LNCAP (cell line): ENCODE data around the gene SLC25A26.

Experiments
- CTCF ChIP-seq: fragments of 450-650 bp; IDR thresholded peaks from 2 replicates; pipeline ENCODE4 v1.5.1; 2017; ENCODE audit warnings: mild to moderate bottlenecking

SLC25A26 gene

GRCh38 chr3:66261355-66261754 lies 40.6 kb downstream of the SLC25A26 start:
- no peak for TF ChIP-seq CTCF

- no peak for TF ChIP-seq CTCF
These were observed 44.8 kb downstream of the SLC25A26 start for GRCh38 chr3:66265649-66266048.

GRCh38 chr3:66266551-66266950 lies 45.8 kb downstream of the SLC25A26 start:
- TF ChIP-seq CTCF: no peak

GRCh38 chr3:66267031-66267430 lies 46.2 kb downstream of the SLC25A26 start:
- no peak for TF ChIP-seq CTCF

GRCh38 chr3:66267906-66268305 lies 47.1 kb downstream of the SLC25A26 start:
- no peak for TF ChIP-seq CTCF

GRCh38 chr3:66268864-66269263 lies 48.1 kb downstream of the SLC25A26 start:
- no peak for TF ChIP-seq CTCF

GRCh38 chr3:66269411-66269810 lies 48.6 kb downstream of the SLC25A26 start:
- TF ChIP-seq CTCF: no peak

GRCh38 chr3:66270288-66270687 lies 49.5 kb downstream of the SLC25A26 start:
- no peak for TF ChIP-seq CTCF
